HL-60 (cell line): ENCODE data around the gene SPG21.

Source experiments
- DNase-seq, 2 experiments: peaks; one replicate each; pipeline ENCODE4 v3.0.0-alpha.2; 2010 to 2020; ENCODE audit warnings: low read depth in 1 of 2, low spot score in 1 of 2
- H3K27ac ChIP-seq: fragments of 250-450 bp; sonication (Bioruptor Pico); replicated peaks from 2 replicates; pipeline ENCODE4 v1.5.1; 2020; ENCODE audit warnings: mild to moderate bottlenecking, moderate library complexity
- H3K27me3 ChIP-seq: fragments of 250-450 bp; sonication (Bioruptor Pico); 2 replicates; pipeline ENCODE4 v1.5.1; 2021; ENCODE audit warnings: mild to moderate bottlenecking, moderate library complexity; ENCODE audit not compliant: insufficient read depth, poor library complexity, severe bottlenecking
- H3K4me3 ChIP-seq: replicated peaks from 2 replicates; pipeline ENCODE4 v1.5.1; 2011; ENCODE audit warnings: mild to moderate bottlenecking, control low read depth, low read length; ENCODE audit not compliant: insufficient read depth
- CTCF ChIP-seq: IDR thresholded peaks from one replicate; pipeline ENCODE4 v1.5.1; 2011; ENCODE audit warnings: low read length, control low read depth, inconsistent platforms; ENCODE audit not compliant: insufficient read depth
- GABPA ChIP-seq: IDR thresholded peaks from 2 replicates; pipeline ENCODE4 v1.6.1; 2012; ENCODE audit warnings: low read depth
- POLR2AphosphoS5 ChIP-seq: IDR thresholded peaks from 2 replicates; pipeline ENCODE4 v1.6.1; 2012; ENCODE audit warnings: low read depth
- REST ChIP-seq: IDR thresholded peaks from 2 replicates; pipeline ENCODE4 v1.6.1; 2012; ENCODE audit warnings: low read depth; ENCODE audit not compliant: insufficient replicate concordance
- SPI1 ChIP-seq: IDR thresholded peaks from 2 replicates; pipeline ENCODE4 v1.6.1; 2012; ENCODE audit warnings: low read depth, mild to moderate bottlenecking, borderline replicate concordance

Gene SPG21

GRCh38 chr15:64985366-64986033, 4.2 kb downstream of the SPG21 start:
- Histone ChIP-seq H3K27ac (peak overlapping the region; percentile 62), H3K27me3 (no peaks in the 10 kb centered on the region), H3K4me3 (no peak overlapping the region)
- TF ChIP-seq SPI1: peak; percentile 69; the same call in 1 of the 2 replicates
- no peak for TF ChIP-seq POLR2AphosphoS5
- no peak for TF ChIP-seq CTCF
- TF ChIP-seq GABPA: no peak
- TF ChIP-seq REST: no peak
- peak; percentile 64 to 68 for DNase-seq

- H3K27ac ChIP-seq: no peak overlapping the region
- no peak for TF ChIP-seq SPI1
- no peak for TF ChIP-seq POLR2AphosphoS5
- TF ChIP-seq CTCF: no peak
- no peak for TF ChIP-seq GABPA
- TF ChIP-seq REST: no peak
- no peak for DNase-seq
- H3K27me3 ChIP-seq: no peaks in the 10 kb centered on the region
- H3K4me3 ChIP-seq: no peak overlapping the region
Measured at GRCh38 chr15:64982472-64982871, 7.2 kb downstream of the SPG21 start.

- Histone ChIP-seq H3K4me3 (no peak overlapping the region), H3K27ac (no peak overlapping the region), H3K27me3 (no peaks in the 10 kb centered on the region)
- TF ChIP-seq SPI1: no peak
- no peak for TF ChIP-seq CTCF
- TF ChIP-seq REST: no peak
- no peak for TF ChIP-seq GABPA
- TF ChIP-seq POLR2AphosphoS5: no peak
- DNase-seq: no peak
Measured at GRCh38 chr15:64981812-64982431, 7.8 kb downstream of the SPG21 start.
